GM12878 (cell line): ENCODE results near the gene ZNF710. TPM values are rescaled to one million over a fixed set of nuclear protein-coding genes. Genes with fewer than 3 reads are reported as not detected.

Experiments used
- ATF7 ChIP-seq: fragments of 450-650 bp; IDR thresholded peaks from 2 replicates; pipeline ENCODE4 v1.6.1; 2016; ENCODE audit warnings: low read depth, mild to moderate bottlenecking
- BMI1 ChIP-seq: fragments of 450-650 bp; IDR thresholded peaks from 2 replicates; pipeline ENCODE4 v1.6.1; 2016; ENCODE audit warnings: mild to moderate bottlenecking, moderate library complexity, borderline replicate concordance
- BRCA1 ChIP-seq: IDR thresholded peaks from 2 replicates; pipeline ENCODE4 v1.6.1; 2011; ENCODE audit warnings: low read depth, low read length, improper control_type of control experiment
- CREB1 ChIP-seq: IDR thresholded peaks from 2 replicates; pipeline ENCODE4 v1.6.1; 2012; ENCODE audit warnings: low read depth, mild to moderate bottlenecking, inconsistent platforms
- GATAD2B ChIP-seq: fragments of 450-650 bp; conservative IDR thresholded peaks from 2 replicates; pipeline ENCODE4 v1.6.1; 2017; ENCODE audit warnings: low read depth, mild to moderate bottlenecking, moderate library complexity
- HCFC1 ChIP-seq: fragments of 150-350 bp; IDR thresholded peaks from 2 replicates; pipeline ENCODE4 v1.6.1; 2014; ENCODE audit warnings: low read length
- LARP7 ChIP-seq: fragments of 450-650 bp; IDR thresholded peaks from 2 replicates; pipeline ENCODE4 v1.6.1; 2017; ENCODE audit warnings: mild to moderate bottlenecking
- NBN ChIP-seq: fragments of 450-650 bp; IDR thresholded peaks from 2 replicates; pipeline ENCODE4 v1.6.1; 2016
- NR2C2 ChIP-seq: IDR thresholded peaks from 2 replicates; pipeline ENCODE4 v1.6.1; 2011; ENCODE audit warnings: borderline replicate concordance, low read depth; ENCODE audit not compliant: control insufficient read depth, insufficient read length
- NRF1 ChIP-seq: conservative IDR thresholded peaks from 2 replicates; pipeline ENCODE4 v1.6.1; 2011; ENCODE audit warnings: mild to moderate bottlenecking, low read depth, low read length, improper control_type of control experiment
- POLR2A ChIP-seq: IDR thresholded peaks from 2 replicates; pipeline ENCODE4 v1.6.1; 2011; ENCODE audit warnings: low read depth, mild to moderate bottlenecking, low read length
- POLR2AphosphoS2 ChIP-seq: IDR thresholded peaks from 2 replicates; pipeline ENCODE4 v1.6.1; 2011; ENCODE audit warnings: low read depth, mild to moderate bottlenecking, low read length, improper control_type of control experiment, moderate library complexity
- RAD51 ChIP-seq: fragments of 450-650 bp; IDR thresholded peaks from 2 replicates; pipeline ENCODE4 v1.6.1; 2016; ENCODE audit warnings: moderate library complexity, mild to moderate bottlenecking, inconsistent platforms
- SMAD1 ChIP-seq: fragments of 450-650 bp; IDR thresholded peaks from 2 replicates; pipeline ENCODE4 v1.6.1; 2018; ENCODE audit warnings: mild to moderate bottlenecking, low read depth; ENCODE audit not compliant: partially characterized antibody
- SMAD5 ChIP-seq: IDR thresholded peaks from 2 replicates; pipeline ENCODE4 v1.6.1; 2016; ENCODE audit warnings: antibody characterized with exemption, low read depth
- SREBF2 ChIP-seq: IDR thresholded peaks from 2 replicates; pipeline ENCODE4 v1.6.1; 2012; ENCODE audit warnings: mild to moderate bottlenecking, low read length
- TBL1XR1 ChIP-seq: IDR thresholded peaks from 2 replicates; pipeline ENCODE4 v1.6.1; 2012; ENCODE audit warnings: low read depth, low read length, improper control_type of control experiment
- WRNIP1 ChIP-seq: IDR thresholded peaks from 2 replicates; pipeline ENCODE4 v1.6.1; 2011; ENCODE audit warnings: low read depth, low read length, improper control_type of control experiment, borderline replicate concordance
- ZSCAN29 ChIP-seq: fragments of 450-650 bp; IDR thresholded peaks from 2 replicates; pipeline ENCODE4 v1.6.1; 2017; ENCODE audit warnings: mild to moderate bottlenecking, moderate library complexity
- ZZZ3 ChIP-seq: IDR thresholded peaks from 2 replicates; pipeline ENCODE4 v1.6.1; 2011; ENCODE audit warnings: low read depth; ENCODE audit not compliant: control insufficient read depth, insufficient read length
- polyA plus RNA-seq, 11 experiments: library from polyadenylated mRNA; depleted of rRNA in 4 of 11; unstranded in 6 of 11; stranded (reverse) in 5 of 11; fragments of >200 nt; fragmentation: Nextera tagmentation in 4 of 11; fragmentation: Illumina TruSeq in 1 of 11; extraction: Ambion mirVana in 4 of 11; extraction: Trizol in 1 of 11; gene quantifications; 1 replicate in 1 of 11; 2 replicates in 10 of 11; pipeline versions ENCODE4 v1.2.1 to v1.2.3, GENCODE V29; 2011 to 2016; ENCODE audit warnings: inconsistent platforms in 2 of 11, missing spikeins in 2 of 11, low read depth in 1 of 11
- total RNA-seq, 4 experiments: library from RNA; depleted of rRNA in 3 of 4; stranded (reverse); fragments of >200 nt in 3 of 4; fragmentation: Illumina TruSeq in 1 of 4; extraction: Trizol in 1 of 4; gene quantifications; 2 replicates each; pipeline versions ENCODE4 v1.2.1 to v1.2.3, GENCODE V29; 2013 to 2021
- TF ChIP-seq, protein P1 (sequence below): fragments of 450-650 bp; IDR thresholded peaks from 2 replicates; pipeline ENCODE4 v1.6.1; 2016; ENCODE audit warnings: mild to moderate bottlenecking
- TF ChIP-seq, protein P2 (sequence below): IDR thresholded peaks from 2 replicates; pipeline ENCODE4 v1.6.1; 2012; ENCODE audit warnings: low read length, inconsistent platforms
- TF ChIP-seq, protein P3 (sequence below): IDR thresholded peaks from 2 replicates; pipeline ENCODE4 v1.6.1; 2012; ENCODE audit warnings: mild to moderate bottlenecking, low read depth, low read length
- TF ChIP-seq, protein P4 (sequence below): fragments of 450-650 bp; IDR thresholded peaks from 2 replicates; pipeline ENCODE4 v1.6.1; 2017; ENCODE audit warnings: borderline replicate concordance

Gene ZNF710
- total and polyA plus RNA-seq, 10 of the 15 experiments (the other 5 are each of a cell fraction or from before 2014, with no cell fraction given) = 1.4 to 43.5 (median 9.8) TPM

DNA sequence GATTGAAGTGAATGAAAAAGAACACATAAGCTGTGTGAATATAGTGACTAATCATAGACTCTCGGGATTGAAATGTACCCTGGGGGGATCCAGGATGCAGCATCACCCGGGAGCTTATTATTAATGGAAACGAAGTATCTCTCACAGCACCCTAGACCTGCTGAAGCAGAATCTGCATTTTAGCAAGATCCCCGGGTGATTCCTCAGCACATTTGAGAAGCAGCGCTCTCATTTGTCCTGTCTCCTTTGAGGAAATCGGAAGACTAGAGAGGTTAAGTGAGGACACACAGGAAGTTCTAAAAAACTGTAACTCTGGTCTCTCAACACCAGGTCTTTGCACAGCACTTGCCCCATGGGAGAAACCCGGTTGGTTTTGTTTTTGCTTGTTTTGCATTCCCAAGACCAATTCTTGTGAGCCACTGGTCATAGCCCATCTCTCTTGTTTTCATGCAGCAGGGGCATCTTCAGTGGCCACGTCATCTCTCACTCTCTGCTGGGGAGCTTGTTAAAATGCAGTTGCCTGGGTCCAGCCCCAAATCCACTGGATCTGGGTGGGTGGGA is 30.2 kb downstream of the ZNF710 start (continued):
- TF ChIP-seq HCFC1 (no peak), SMAD1 (no peak), NRF1 (no peak), GATAD2B (peak; percentile 36; the same call in 1 of the 2 replicates), SREBF2 (no peak), WRNIP1 (0 out of 2 replicates have a peak, but pooled peaks have one; percentile 62), BMI1 (no peak), NR2C2 (no peak), BRCA1 (no peak), ATF7 (peak; percentile 87), ZZZ3 (no peak), LARP7 (no peak), CREB1 (0 out of 2 replicates have a peak, but pooled peaks have one; percentile 41), TBL1XR1 (peak; percentile 69; the same call in 1 of the 2 replicates), NBN (peak; percentile 58; the same call in 1 of the 2 replicates), RAD51 (0 out of 2 replicates have a peak, but pooled peaks have one; percentile 16), POLR2AphosphoS2 (no peak), POLR2A (0 out of 2 replicates have a peak, but pooled peaks have one; percentile 17), SMAD5 (no peak), ZSCAN29 (no peak)
- TF ChIP-seq, protein P1, sequence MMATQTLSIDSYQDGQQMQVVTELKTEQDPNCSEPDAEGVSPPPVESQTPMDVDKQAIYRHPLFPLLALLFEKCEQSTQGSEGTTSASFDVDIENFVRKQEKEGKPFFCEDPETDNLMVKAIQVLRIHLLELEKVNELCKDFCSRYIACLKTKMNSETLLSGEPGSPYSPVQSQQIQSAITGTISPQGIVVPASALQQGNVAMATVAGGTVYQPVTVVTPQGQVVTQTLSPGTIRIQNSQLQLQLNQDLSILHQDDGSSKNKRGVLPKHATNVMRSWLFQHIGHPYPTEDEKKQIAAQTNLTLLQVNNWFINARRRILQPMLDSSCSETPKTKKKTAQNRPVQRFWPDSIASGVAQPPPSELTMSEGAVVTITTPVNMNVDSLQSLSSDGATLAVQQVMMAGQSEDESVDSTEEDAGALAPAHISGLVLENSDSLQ = 0 out of 2 replicates have a peak, but pooled peaks have one; percentile 29
- TF ChIP-seq, protein P2, sequence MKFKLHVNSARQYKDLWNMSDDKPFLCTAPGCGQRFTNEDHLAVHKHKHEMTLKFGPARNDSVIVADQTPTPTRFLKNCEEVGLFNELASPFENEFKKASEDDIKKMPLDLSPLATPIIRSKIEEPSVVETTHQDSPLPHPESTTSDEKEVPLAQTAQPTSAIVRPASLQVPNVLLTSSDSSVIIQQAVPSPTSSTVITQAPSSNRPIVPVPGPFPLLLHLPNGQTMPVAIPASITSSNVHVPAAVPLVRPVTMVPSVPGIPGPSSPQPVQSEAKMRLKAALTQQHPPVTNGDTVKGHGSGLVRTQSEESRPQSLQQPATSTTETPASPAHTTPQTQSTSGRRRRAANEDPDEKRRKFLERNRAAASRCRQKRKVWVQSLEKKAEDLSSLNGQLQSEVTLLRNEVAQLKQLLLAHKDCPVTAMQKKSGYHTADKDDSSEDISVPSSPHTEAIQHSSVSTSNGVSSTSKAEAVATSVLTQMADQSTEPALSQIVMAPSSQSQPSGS = peak; percentile 43; the same call in 1 of the 2 replicates
- TF ChIP-seq, protein P3, sequence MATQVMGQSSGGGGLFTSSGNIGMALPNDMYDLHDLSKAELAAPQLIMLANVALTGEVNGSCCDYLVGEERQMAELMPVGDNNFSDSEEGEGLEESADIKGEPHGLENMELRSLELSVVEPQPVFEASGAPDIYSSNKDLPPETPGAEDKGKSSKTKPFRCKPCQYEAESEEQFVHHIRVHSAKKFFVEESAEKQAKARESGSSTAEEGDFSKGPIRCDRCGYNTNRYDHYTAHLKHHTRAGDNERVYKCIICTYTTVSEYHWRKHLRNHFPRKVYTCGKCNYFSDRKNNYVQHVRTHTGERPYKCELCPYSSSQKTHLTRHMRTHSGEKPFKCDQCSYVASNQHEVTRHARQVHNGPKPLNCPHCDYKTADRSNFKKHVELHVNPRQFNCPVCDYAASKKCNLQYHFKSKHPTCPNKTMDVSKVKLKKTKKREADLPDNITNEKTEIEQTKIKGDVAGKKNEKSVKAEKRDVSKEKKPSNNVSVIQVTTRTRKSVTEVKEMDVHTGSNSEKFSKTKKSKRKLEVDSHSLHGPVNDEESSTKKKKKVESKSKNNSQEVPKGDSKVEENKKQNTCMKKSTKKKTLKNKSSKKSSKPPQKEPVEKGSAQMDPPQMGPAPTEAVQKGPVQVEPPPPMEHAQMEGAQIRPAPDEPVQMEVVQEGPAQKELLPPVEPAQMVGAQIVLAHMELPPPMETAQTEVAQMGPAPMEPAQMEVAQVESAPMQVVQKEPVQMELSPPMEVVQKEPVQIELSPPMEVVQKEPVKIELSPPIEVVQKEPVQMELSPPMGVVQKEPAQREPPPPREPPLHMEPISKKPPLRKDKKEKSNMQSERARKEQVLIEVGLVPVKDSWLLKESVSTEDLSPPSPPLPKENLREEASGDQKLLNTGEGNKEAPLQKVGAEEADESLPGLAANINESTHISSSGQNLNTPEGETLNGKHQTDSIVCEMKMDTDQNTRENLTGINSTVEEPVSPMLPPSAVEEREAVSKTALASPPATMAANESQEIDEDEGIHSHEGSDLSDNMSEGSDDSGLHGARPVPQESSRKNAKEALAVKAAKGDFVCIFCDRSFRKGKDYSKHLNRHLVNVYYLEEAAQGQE = no peak
- TF ChIP-seq, protein P4, sequence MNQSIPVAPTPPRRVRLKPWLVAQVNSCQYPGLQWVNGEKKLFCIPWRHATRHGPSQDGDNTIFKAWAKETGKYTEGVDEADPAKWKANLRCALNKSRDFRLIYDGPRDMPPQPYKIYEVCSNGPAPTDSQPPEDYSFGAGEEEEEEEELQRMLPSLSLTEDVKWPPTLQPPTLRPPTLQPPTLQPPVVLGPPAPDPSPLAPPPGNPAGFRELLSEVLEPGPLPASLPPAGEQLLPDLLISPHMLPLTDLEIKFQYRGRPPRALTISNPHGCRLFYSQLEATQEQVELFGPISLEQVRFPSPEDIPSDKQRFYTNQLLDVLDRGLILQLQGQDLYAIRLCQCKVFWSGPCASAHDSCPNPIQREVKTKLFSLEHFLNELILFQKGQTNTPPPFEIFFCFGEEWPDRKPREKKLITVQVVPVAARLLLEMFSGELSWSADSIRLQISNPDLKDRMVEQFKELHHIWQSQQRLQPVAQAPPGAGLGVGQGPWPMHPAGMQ = no peak
